ENCODE results near the gene STYX. TPM values are rescaled to one million over a fixed set of nuclear protein-coding genes. Genes with fewer than 3 reads are reported as not detected.

STYX gene
- polyA plus RNA-seq, 1 of the 3 experiments (the other 2 are of a cell fraction) = 3.5 TPM

DNA sequence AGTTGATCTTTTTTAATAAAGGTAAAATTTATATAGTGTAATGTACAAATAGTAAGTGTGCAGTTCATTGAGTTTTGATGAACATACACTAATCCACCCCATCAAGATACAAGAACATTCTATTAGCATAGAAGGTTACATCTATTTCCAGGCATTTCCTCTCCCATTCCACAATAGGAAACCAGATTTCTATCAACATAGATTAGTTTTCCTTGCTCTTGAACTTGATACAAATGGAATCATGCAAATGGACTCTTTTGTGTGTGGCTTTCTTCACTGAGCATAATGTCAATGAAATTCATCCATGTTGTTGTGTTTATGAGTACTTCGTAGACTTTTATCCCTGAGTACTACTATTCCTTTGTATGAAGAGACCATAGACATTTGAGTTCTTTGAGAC lies 10.8 kb downstream of the STYX start:
- POLR2A ChIA-PET = no interaction called here
- H3K9ac ChIP-seq = no peak overlapping the region
- H3K27ac ChIP-seq (ENCODE audit: low read depth in 2 of 2, low read length in 1 of 2) = no peak overlapping the region
- H3K9me2 ChIP-seq = no peaks in the 10 kb centered on the region
- no peak for DNase-seq
- WGBS (ENCODE audit: low lambda C conversion rate) = 97% methylated on average over 1 of the region's 1 CpG
- H2AFZ ChIP-seq (ENCODE audit: low read depth) = no peak overlapping the region
- no peaks in the 10 kb centered on the region for H3K9me3 ChIP-seq
- H4K20me1 ChIP-seq (ENCODE audit: insufficient read depth) = no peaks in the 10 kb centered on the region
- no peak overlapping the region for H3K4me3 ChIP-seq (ENCODE audit: low read depth in 2 of 2, low read length in 1 of 2)
- H3K4me2 ChIP-seq = no peak overlapping the region
- no peaks in the 10 kb centered on the region for H3K36me3 ChIP-seq (replicated peaks in 1 of 2; ENCODE audit: control insufficient read depth in 1 of 2, insufficient read depth in 2 of 2, low read length in 1 of 2)
- no peaks in the 10 kb centered on the region for H3K27me3 ChIP-seq (ENCODE audit: insufficient read depth)
- H3K79me2 ChIP-seq (ENCODE audit: insufficient read depth) = peaks cover 71% of the 10 kb centered on the region
- peaks cover 5% of the 10 kb centered on the region for H3F3A ChIP-seq (replicated peaks; ENCODE audit: insufficient read depth)
- TF ChIP-seq FOXM1 (IDR thresholded peaks at IDR 0.05; ENCODE audit: low read depth) (no peak), YY1 (IDR thresholded peaks at IDR 0.05; ENCODE audit: low read depth) (no peak), TAF1 (IDR thresholded peaks at IDR 0.05; ENCODE audit: borderline replicate concordance, low read depth, low read length) (no peak)
- CTCF ChIA-PET = no interaction called here
- peaks cover 0 to 11% of the 10 kb centered on the region in 2 experiments; a peak in 1 of 4 replicates for H3K4me1 ChIP-seq (ENCODE audit: control insufficient read depth in 1 of 2, insufficient read depth in 2 of 2, low read depth in 1 of 2, low read length in 1 of 2)

DNA sequence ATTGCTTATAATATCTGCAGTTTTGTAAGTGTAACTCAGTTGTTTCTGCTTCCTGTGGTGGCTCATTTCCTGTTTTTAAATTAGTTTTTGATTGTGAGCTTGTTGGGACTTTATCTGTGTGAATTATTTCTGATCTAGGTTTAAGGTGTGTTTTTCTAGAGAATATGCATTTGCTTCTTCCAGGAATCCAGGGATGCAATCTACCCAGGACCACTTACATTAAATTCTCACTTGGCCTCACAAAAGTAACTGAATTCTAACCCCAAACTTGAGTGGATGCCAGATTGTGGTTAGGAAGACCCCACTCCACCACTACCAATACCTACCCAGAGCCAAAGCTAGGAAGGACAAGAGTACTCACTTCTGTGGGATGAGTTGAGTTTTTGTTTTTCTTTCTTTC lies 11.9 kb downstream of the STYX start:
- Histone ChIP-seq H3K4me2 (peak overlapping the region; percentile 25; the same call in 1 of the 2 replicates), H3K36me3 (replicated peaks in 1 of 2; ENCODE audit: control insufficient read depth in 1 of 2, insufficient read depth in 2 of 2, low read length in 1 of 2) (peaks cover 7 to 9% of the 10 kb centered on the region in 2 experiments), H3K27ac (ENCODE audit: low read depth in 2 of 2, low read length in 1 of 2) (peak overlapping the region in 1 of 2 experiments; percentile 40; a peak in 2 of 4 replicates)

More for the DNA sequence above, 11.9 kb downstream of the STYX start:
- 0 out of 4 replicates have a peak, but pooled peaks cover 0 to 11% of the 10 kb centered on the region in 2 experiments for H3K4me1 ChIP-seq (ENCODE audit: control insufficient read depth in 1 of 2, insufficient read depth in 2 of 2, low read depth in 1 of 2, low read length in 1 of 2)
- POLR2A ChIA-PET = no interaction called here
- H3K27me3 ChIP-seq (ENCODE audit: insufficient read depth) = no peaks in the 10 kb centered on the region
- no peak for DNase-seq
- H3K79me2 ChIP-seq (ENCODE audit: insufficient read depth) = peaks cover 65% of the 10 kb centered on the region
- no peaks in the 10 kb centered on the region for H3K9me2 ChIP-seq
- no peaks in the 10 kb centered on the region for H3K9me3 ChIP-seq
- CTCF ChIA-PET = interaction anchor here (0.6 kb wide), 1 partner anchor 11 kb away, joined by 3 read pairs; no protein-coding TSS in a partner anchor
- H4K20me1 ChIP-seq (ENCODE audit: insufficient read depth) = no peaks in the 10 kb centered on the region
- H2AFZ ChIP-seq (ENCODE audit: low read depth) = no peak overlapping the region; the same call in 1 of the 2 replicates
- peaks cover 5% of the 10 kb centered on the region for H3F3A ChIP-seq (replicated peaks; ENCODE audit: insufficient read depth)
- H3K4me3 ChIP-seq (ENCODE audit: low read depth in 2 of 2, low read length in 1 of 2) = no peak overlapping the region
- no peak overlapping the region for H3K9ac ChIP-seq
- no peak for TF ChIP-seq GABPA (IDR thresholded peaks at IDR 0.05; ENCODE audit: low read depth)
- TF ChIP-seq ELF1 (IDR thresholded peaks at IDR 0.05) = no peak
- no peak for TF ChIP-seq NRF1 (IDR thresholded peaks at IDR 0.05; ENCODE audit: low read depth, low read length)
- TF ChIP-seq, protein P1, sequence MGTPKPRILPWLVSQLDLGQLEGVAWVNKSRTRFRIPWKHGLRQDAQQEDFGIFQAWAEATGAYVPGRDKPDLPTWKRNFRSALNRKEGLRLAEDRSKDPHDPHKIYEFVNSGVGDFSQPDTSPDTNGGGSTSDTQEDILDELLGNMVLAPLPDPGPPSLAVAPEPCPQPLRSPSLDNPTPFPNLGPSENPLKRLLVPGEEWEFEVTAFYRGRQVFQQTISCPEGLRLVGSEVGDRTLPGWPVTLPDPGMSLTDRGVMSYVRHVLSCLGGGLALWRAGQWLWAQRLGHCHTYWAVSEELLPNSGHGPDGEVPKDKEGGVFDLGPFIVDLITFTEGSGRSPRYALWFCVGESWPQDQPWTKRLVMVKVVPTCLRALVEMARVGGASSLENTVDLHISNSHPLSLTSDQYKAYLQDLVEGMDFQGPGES (IDR thresholded peaks at IDR 0.05; ENCODE audit: low read depth, low read length) = no peak
- no peak for TF ChIP-seq MEF2A (IDR thresholded peaks at IDR 0.05; ENCODE audit: borderline replicate concordance, low read depth)
- no peak for TF ChIP-seq RAD21 (IDR thresholded peaks at IDR 0.05; ENCODE audit: low read length)
- TF ChIP-seq, protein P2, sequence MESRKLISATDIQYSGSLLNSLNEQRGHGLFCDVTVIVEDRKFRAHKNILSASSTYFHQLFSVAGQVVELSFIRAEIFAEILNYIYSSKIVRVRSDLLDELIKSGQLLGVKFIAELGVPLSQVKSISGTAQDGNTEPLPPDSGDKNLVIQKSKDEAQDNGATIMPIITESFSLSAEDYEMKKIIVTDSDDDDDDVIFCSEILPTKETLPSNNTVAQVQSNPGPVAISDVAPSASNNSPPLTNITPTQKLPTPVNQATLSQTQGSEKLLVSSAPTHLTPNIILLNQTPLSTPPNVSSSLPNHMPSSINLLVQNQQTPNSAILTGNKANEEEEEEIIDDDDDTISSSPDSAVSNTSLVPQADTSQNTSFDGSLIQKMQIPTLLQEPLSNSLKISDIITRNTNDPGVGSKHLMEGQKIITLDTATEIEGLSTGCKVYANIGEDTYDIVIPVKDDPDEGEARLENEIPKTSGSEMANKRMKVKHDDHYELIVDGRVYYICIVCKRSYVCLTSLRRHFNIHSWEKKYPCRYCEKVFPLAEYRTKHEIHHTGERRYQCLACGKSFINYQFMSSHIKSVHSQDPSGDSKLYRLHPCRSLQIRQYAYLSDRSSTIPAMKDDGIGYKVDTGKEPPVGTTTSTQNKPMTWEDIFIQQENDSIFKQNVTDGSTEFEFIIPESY (IDR thresholded peaks at IDR 0.05; ENCODE audit: borderline replicate concordance, low read depth) = no peak
- TF ChIP-seq JUND (IDR thresholded peaks at IDR 0.05) = no peak
- no peak for TF ChIP-seq EZH2phosphoT487 (IDR thresholded peaks at IDR 0.05; ENCODE audit: borderline replicate concordance, low read depth)

Measured in SK-N-SH (cell line).